Measurements from ENCODE around the gene PHLPP1.

The PHLPP1 gene

DNA sequence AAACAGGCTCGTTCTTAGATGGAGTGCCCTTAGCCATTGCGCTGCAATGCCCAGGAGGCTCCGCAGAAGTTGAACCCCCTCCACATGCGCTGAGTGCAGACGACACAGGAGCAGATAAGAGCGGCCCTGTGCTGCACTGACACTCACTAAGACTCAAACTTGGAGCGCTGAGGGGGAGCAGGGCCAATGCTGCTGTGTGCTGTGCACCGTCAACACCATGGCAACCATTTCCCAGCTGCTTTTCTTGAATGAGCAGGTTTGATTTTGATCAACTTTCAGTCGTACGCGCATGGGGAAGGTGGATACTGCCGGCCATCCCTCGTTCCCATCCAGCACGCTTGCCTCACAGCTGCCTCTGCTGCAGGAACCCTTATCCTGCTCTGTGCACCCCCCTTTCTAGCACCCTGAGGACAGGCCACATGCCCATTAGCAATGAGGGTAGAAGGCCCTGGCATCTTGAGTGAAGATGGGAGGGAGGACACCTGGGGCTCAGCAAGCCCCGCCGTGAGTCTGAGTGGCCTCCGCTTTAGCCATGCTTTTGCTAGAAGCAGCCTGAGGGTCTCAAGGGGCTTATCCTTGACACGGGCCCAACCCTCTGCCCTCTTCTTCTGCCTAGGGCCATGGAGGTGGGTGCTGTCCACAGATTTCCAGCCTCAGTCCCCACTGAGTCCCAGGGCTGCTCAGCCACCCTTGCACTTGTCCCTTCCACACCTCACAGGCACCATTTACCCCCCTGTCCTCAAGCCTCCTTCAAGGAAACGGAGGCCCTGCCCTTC, 271.9 kb downstream of the PHLPP1 start:
- no peak for DNase-seq (ENCODE audit: low read depth)
- no peak overlapping the region for H3K4me3 ChIP-seq (ENCODE audit: low read length)
- TF ChIP-seq, protein P1, sequence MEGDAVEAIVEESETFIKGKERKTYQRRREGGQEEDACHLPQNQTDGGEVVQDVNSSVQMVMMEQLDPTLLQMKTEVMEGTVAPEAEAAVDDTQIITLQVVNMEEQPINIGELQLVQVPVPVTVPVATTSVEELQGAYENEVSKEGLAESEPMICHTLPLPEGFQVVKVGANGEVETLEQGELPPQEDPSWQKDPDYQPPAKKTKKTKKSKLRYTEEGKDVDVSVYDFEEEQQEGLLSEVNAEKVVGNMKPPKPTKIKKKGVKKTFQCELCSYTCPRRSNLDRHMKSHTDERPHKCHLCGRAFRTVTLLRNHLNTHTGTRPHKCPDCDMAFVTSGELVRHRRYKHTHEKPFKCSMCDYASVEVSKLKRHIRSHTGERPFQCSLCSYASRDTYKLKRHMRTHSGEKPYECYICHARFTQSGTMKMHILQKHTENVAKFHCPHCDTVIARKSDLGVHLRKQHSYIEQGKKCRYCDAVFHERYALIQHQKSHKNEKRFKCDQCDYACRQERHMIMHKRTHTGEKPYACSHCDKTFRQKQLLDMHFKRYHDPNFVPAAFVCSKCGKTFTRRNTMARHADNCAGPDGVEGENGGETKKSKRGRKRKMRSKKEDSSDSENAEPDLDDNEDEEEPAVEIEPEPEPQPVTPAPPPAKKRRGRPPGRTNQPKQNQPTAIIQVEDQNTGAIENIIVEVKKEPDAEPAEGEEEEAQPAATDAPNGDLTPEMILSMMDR (IDR thresholded peaks at IDR 0.05; ENCODE audit: insufficient read depth, low read depth, low read length, missing control alignments) = no peak

DNA sequence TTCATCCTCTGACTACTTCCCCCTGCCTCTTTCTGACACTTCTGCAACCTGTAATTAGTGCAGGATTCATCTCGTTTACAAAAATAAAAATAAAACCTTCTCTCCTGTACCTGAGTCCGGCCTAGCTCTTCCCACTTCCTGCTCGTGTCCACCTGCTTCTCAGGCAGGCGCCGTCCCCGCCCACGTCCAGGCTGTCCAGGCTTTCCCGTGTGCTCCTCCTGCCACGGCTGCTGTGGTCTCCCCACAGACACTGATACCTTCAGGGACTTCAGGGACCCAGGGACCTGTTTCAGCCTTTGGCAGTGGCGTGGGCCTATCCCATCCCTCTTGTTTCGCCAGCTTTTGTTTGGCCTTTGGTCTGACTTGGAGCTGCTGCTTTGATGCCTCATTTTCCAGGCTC, 272.5 kb downstream of the PHLPP1 start:
- no peak for DNase-seq (ENCODE audit: low read depth)
- no peak overlapping the region for H3K4me3 ChIP-seq (ENCODE audit: low read length)
- TF ChIP-seq, protein P1 (IDR thresholded peaks at IDR 0.05; ENCODE audit: insufficient read depth, low read depth, low read length, missing control alignments) = no peak

DNA sequence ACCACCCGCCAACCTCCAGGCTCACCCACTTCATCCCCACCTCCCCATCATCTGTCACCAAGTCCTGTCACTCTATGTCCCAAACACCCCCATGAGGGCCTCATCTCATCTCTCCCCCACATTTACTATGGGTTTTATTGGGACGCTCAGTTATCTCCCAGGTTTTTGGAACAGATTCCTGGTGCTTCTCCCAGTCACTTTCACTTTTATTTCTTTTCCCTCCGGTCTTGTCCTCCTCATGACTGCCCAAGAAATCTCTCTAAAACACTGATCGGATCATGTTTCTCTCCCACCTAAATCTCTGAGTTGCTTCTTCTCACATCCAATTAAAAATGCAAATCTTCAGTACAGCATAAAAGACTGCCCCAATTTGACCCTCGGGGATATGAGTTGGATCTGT, 273.1 kb downstream of the PHLPP1 start:
- H3K4me3 ChIP-seq (ENCODE audit: low read length) = no peak overlapping the region
- no peak for DNase-seq (ENCODE audit: low read depth)
- TF ChIP-seq, protein P1 (IDR thresholded peaks at IDR 0.05; ENCODE audit: insufficient read depth, low read depth, low read length, missing control alignments) = no peak

DNA sequence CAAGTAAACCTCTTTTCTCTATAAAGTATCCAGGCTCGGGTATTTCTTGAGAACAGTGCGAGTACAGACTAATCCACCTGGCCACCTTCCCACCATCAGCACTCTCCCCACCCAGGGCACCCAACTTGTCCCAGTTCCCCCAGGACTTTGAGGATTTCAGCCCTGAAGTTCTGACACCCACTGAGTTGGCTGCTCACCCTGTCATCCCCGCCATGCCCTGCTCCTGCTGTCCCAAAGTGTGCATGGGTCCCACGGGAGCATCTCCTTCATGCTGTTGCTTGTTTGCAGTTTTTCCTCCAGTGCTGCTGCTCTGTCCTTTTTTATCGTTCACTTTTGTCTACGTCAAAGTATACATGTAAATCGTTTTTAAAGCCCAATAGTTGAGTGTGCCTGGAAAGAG, 273.9 kb downstream of the PHLPP1 start:
- DNase-seq (ENCODE audit: low read depth) = no peak
- TF ChIP-seq, protein P1 (IDR thresholded peaks at IDR 0.05; ENCODE audit: insufficient read depth, low read depth, low read length, missing control alignments) = no peak
- no peak overlapping the region for H3K4me3 ChIP-seq (ENCODE audit: low read length)

DNA sequence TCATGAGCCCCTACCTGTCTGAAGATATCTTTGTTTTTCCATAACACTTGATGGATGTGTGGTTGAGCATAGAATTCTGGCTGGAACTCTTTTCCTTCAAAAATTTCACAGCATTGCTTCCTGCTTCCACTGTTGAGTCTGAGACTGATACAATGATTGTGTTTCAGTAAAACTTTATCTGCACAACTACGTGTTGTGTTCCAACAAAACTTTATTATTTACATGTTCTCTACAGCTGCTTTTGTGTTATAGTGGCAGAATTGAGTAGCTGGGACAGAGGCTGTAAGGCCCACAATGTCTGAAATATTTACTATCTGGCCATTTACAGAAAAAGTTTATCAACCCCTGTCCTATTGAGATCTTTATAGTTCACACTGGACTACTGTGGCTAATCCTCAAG, 275.3 kb downstream of the PHLPP1 start:
- TF ChIP-seq, protein P1 (IDR thresholded peaks at IDR 0.05; ENCODE audit: insufficient read depth, low read depth, low read length, missing control alignments) = no peak
- no peak for DNase-seq (ENCODE audit: low read depth)
- no peak overlapping the region for H3K4me3 ChIP-seq (ENCODE audit: low read length)

DNA sequence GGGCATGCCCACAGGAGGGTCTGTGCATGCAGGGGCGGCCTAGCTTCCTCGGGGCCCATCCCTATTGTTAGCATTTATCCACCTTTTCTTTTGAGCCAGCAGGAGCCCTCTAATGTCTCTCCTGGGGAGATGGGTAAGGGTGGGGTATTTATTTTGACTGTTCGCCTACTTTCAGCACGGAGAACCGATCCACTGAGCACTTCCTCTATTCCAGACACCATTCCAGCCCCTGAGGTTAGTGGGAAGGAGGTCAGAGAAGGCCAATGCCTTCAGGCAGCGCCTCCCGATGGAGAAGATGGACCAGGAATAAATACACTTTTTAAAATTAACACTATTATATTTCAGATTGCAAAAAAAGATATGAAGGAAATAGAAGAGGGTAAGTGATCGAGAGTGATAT, 276.0 kb downstream of the PHLPP1 start:
- TF ChIP-seq, protein P1 (IDR thresholded peaks at IDR 0.05; ENCODE audit: insufficient read depth, low read depth, low read length, missing control alignments) = no peak
- DNase-seq (ENCODE audit: low read depth) = no peak
- no peak overlapping the region for H3K4me3 ChIP-seq (ENCODE audit: low read length)

DNA sequence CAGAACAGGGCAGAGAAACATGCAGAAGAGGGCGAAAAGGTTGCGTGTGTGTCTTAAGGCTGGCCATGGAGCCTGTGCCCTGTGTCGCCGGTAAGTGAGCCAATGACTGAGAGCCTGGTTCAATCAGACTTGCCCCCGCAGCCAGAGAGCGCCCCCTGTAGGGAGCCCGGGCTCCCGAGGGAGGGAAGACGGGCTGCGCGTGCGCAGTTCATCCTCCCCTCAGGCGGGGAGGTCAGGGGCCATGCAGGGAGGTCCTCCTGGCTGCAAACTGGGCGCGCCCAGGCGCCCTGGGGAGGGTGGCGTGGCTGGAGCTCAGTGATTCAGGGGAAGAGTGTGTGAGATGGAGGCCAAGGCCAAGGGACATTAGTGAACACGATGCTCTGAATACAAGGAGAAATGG, 276.6 kb downstream of the PHLPP1 start:
- DNase-seq (ENCODE audit: low read depth) = no peak
- no peak overlapping the region for H3K4me3 ChIP-seq (ENCODE audit: low read length)
- TF ChIP-seq, protein P1 (IDR thresholded peaks at IDR 0.05; ENCODE audit: insufficient read depth, low read depth, low read length, missing control alignments) = no peak
